Osteoblast (primary cell): Measurements from ENCODE around the gene WDR31. TPM values are rescaled to one million over a fixed set of nuclear protein-coding genes. Genes with fewer than 3 reads are reported as not detected.
A peak's percentile ranks its signal among the peaks of the same experiment; 100 is the strongest.

ENCODE experiments used
- DNase-seq: peaks from one replicate; pipeline ENCODE4 v3.0.0; 2011; ENCODE audit warnings: low spot score, mixed read lengths; ENCODE audit not compliant: insufficient read length; ENCODE audit errors: missing footprints
- H2AFZ ChIP-seq: 2 replicates; pipeline ENCODE4 v1.6.0; 2011; ENCODE audit warnings: mild to moderate bottlenecking, low read length
- H3K27ac ChIP-seq: 2 replicates; pipeline ENCODE4 v1.5.1; 2011; ENCODE audit warnings: mild to moderate bottlenecking, low read depth, low read length, moderate library complexity
- H3K27me3 ChIP-seq: 2 replicates; pipeline ENCODE4 v1.6.0; 2012; ENCODE audit warnings: mild to moderate bottlenecking, control low read depth, inconsistent platforms, low read length, moderate library complexity; ENCODE audit not compliant: insufficient read depth
- H3K36me3 ChIP-seq: 2 replicates; pipeline ENCODE4 v1.5.1; 2011; ENCODE audit warnings: mild to moderate bottlenecking, low read length, control low read depth, moderate library complexity; ENCODE audit not compliant: insufficient read depth
- H3K4me1 ChIP-seq: 2 replicates; pipeline ENCODE4 v1.5.1; 2011; ENCODE audit warnings: mild to moderate bottlenecking, low read length, control low read depth, moderate library complexity; ENCODE audit not compliant: insufficient read depth
- H3K4me2 ChIP-seq: 2 replicates; pipeline ENCODE4 v1.6.0; 2011; ENCODE audit warnings: mild to moderate bottlenecking, low read length; ENCODE audit not compliant: insufficient read depth
- H3K4me3 ChIP-seq: fragments of 200-600 bp; sonication (generic); 3 replicates; pipeline ENCODE4 v1.5.1; 2012; ENCODE audit warnings: mild to moderate bottlenecking, low read length, inconsistent platforms; ENCODE audit not compliant: insufficient read depth
- H3K79me2 ChIP-seq: 2 replicates; pipeline ENCODE4 v1.6.0; 2012; ENCODE audit warnings: mild to moderate bottlenecking, low read length, control low read depth, inconsistent platforms; ENCODE audit not compliant: insufficient read depth
- H3K9me3 ChIP-seq: 2 replicates; pipeline ENCODE4 v1.5.1; 2011; ENCODE audit warnings: low read depth, low read length, control low read depth
- H4K20me1 ChIP-seq: 2 replicates; pipeline ENCODE4 v1.6.0; 2012; ENCODE audit warnings: mild to moderate bottlenecking, low read length, control low read depth; ENCODE audit not compliant: insufficient read depth
- CTCF ChIP-seq: IDR thresholded peaks from 2 replicates; pipeline ENCODE4 v1.5.1; 2011; ENCODE audit warnings: mild to moderate bottlenecking, low read depth, low read length, moderate library complexity; ENCODE audit errors: extremely low read depth
- total RNA-seq: library from RNA; depleted of rRNA; stranded (reverse); fragments of >200 nt; gene quantifications from 2 replicates; pipeline ENCODE4 v1.2.3, GENCODE V29; 2012

WDR31 gene
- total RNA-seq, 1 donor: 1.4 TPM

- no peak for DNase-seq
- no peak overlapping the region for H3K27ac ChIP-seq
- no peaks in the 10 kb centered on the region for H3K79me2 ChIP-seq
- H4K20me1 ChIP-seq: no peaks in the 10 kb centered on the region
- H3K9me3 ChIP-seq: no peaks in the 10 kb centered on the region
- no peaks in the 10 kb centered on the region for H3K36me3 ChIP-seq
- H3K4me1 ChIP-seq: no peaks in the 10 kb centered on the region
- no peak overlapping the region for H3K4me2 ChIP-seq
- H3K27me3 ChIP-seq: no peaks in the 10 kb centered on the region
- H2AFZ ChIP-seq: no peak overlapping the region
- no peak for TF ChIP-seq CTCF
- no peak overlapping the region for H3K4me3 ChIP-seq
Measured at GRCh38 chr9:113313261-113313660, 26.8 kb downstream of the WDR31 start.

GRCh38 chr9:113311961-113312360 is 28.1 kb downstream of the WDR31 start:
- H3K4me2 ChIP-seq: no peak overlapping the region
- H4K20me1 ChIP-seq: no peaks in the 10 kb centered on the region
- H3K79me2 ChIP-seq: no peaks in the 10 kb centered on the region
- no peaks in the 10 kb centered on the region for H3K4me1 ChIP-seq
- H3K36me3 ChIP-seq: no peaks in the 10 kb centered on the region
- no peak overlapping the region for H3K27ac ChIP-seq
- H3K4me3 ChIP-seq: no peak overlapping the region
- H3K27me3 ChIP-seq: no peaks in the 10 kb centered on the region
- no peak for TF ChIP-seq CTCF
- no peak for DNase-seq
- H2AFZ ChIP-seq: no peak overlapping the region
- no peaks in the 10 kb centered on the region for H3K9me3 ChIP-seq

- Histone ChIP-seq H3K27ac (no peak overlapping the region), H3K4me2 (no peak overlapping the region), H4K20me1 (no peaks in the 10 kb centered on the region), H3K4me1 (no peaks in the 10 kb centered on the region), H3K9me3 (no peaks in the 10 kb centered on the region), H3K27me3 (no peaks in the 10 kb centered on the region), H2AFZ (no peak overlapping the region), H3K79me2 (no peaks in the 10 kb centered on the region), H3K4me3 (no peak overlapping the region), H3K36me3 (no peaks in the 10 kb centered on the region)
- no peak for DNase-seq
- TF ChIP-seq CTCF: no peak
Measured at GRCh38 chr9:113310538-113310937, 29.5 kb downstream of the WDR31 start.

GRCh38 chr9:113309204-113309813 is 30.8 kb downstream of the WDR31 start:
- no peaks in the 10 kb centered on the region for H3K27me3 ChIP-seq
- no peaks in the 10 kb centered on the region for H3K79me2 ChIP-seq
- no peak for DNase-seq
- no peaks in the 10 kb centered on the region for H4K20me1 ChIP-seq
- H3K36me3 ChIP-seq: no peaks in the 10 kb centered on the region
- peak; percentile 74 for TF ChIP-seq CTCF
- no peak overlapping the region for H2AFZ ChIP-seq
- no peaks in the 10 kb centered on the region for H3K9me3 ChIP-seq
- no peak overlapping the region for H3K4me3 ChIP-seq
- H3K4me2 ChIP-seq: no peak overlapping the region
- H3K4me1 ChIP-seq: no peaks in the 10 kb centered on the region
- H3K27ac ChIP-seq: no peak overlapping the region
